Spleen (tissue), 7 donors: ENCODE data around the gene PROSER3.

Source experiments
- POLR2AphosphoS5 ChIP-seq, 3 donors: sonication (generic); formaldehyde crosslinking; IDR thresholded peaks; one replicate each; pipeline ENCODE4 v1.5.1; 2017; ENCODE audit warnings: antibody characterized with exemption in 3 of 3
- TF ChIP-seq, protein P1 (sequence below), 11 experiments: fragments of 200-600 bp in 7 of 11; fragments of 450-650 bp in 4 of 11; sonication (generic) in 4 of 11; IDR thresholded peaks in 8 of 11; conservative IDR thresholded peaks in 3 of 11; 1 replicate in 7 of 11; 2 replicates in 4 of 11; pipeline versions ENCODE4 v1.4.0 to v1.8.0; 2016 to 2021; ENCODE audit warnings: antibody characterized with exemption in 11 of 11, inconsistent platforms in 4 of 11, mild to moderate bottlenecking in 1 of 11
- donor health status: DM: no; HTN: no; CAD: no; lungs with moderate emphysema.
- donor health status: DM: no; HTN: no; CAD: no.
- donor health status: DM: no; HTN: no; CAD: no.

DNA sequence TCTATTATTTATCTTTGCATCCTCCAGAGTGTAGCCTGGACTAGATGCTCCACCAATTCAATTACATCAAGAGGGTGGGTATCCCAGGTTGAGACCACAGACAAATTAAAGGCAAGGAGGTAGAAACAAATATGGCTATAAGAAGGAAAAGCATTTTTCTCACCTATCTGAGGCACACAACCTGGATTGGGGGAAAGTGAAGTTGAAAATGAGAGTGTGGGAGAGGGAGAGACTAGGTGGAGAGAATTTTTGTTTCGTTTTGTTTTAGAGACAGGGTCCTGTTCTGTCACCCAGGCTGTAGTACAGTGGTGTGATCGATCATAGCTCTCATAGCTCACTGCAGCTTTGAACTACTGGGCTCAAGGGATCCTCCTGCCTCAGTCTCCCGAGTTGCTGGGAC lies 60.5 kb downstream of the PROSER3 start:
- TF ChIP-seq, protein P1, sequence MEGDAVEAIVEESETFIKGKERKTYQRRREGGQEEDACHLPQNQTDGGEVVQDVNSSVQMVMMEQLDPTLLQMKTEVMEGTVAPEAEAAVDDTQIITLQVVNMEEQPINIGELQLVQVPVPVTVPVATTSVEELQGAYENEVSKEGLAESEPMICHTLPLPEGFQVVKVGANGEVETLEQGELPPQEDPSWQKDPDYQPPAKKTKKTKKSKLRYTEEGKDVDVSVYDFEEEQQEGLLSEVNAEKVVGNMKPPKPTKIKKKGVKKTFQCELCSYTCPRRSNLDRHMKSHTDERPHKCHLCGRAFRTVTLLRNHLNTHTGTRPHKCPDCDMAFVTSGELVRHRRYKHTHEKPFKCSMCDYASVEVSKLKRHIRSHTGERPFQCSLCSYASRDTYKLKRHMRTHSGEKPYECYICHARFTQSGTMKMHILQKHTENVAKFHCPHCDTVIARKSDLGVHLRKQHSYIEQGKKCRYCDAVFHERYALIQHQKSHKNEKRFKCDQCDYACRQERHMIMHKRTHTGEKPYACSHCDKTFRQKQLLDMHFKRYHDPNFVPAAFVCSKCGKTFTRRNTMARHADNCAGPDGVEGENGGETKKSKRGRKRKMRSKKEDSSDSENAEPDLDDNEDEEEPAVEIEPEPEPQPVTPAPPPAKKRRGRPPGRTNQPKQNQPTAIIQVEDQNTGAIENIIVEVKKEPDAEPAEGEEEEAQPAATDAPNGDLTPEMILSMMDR (IDR thresholded peaks at IDR 0.05 in 8 of 11, conservative IDR thresholded peaks at IDR 0.05 in 3 of 11): no peak
- no peak for TF ChIP-seq POLR2AphosphoS5 (IDR thresholded peaks at IDR 0.05)
